Calu3 (cell line): ENCODE data around the gene MAP4K3. TPM values are rescaled to one million over a fixed set of nuclear protein-coding genes. Genes with fewer than 3 reads are reported as not detected.

Experiments
- BruUV-seq: library from RNA; stranded (reverse); fragments of 400-500 nt; replicated peaks from 2 replicates; lab custom pipeline; 2021; lab: Mats Ljungman, UMichigan
- CTCF ChIA-PET: fragments of 300-600 bp; sonication (Branson Sonifier 250); formaldehyde crosslinking; loops from one replicate; lab custom pipeline; 2022; ENCODE audit warnings: antibody characterized with exemption; lab: Charles Lee
- DNase-seq: peaks from one replicate; pipeline ENCODE4 v3.0.0; 2022
- H3K27ac Mint-ChIP-seq: one replicate; pipeline ENCODE4 v1.8.0; 2022; ENCODE audit warnings: mixed read lengths; ENCODE audit not compliant: unreplicated experiment
- H3K27me3 Mint-ChIP-seq: one replicate; pipeline ENCODE4 v1.8.0; 2022; ENCODE audit warnings: mixed read lengths; ENCODE audit not compliant: unreplicated experiment
- H3K36me3 Mint-ChIP-seq: one replicate; pipeline ENCODE4 v1.8.0; 2022; ENCODE audit warnings: mild to moderate bottlenecking, moderate library complexity, mixed read lengths; ENCODE audit not compliant: insufficient read depth, unreplicated experiment
- H3K4me1 Mint-ChIP-seq: one replicate; pipeline ENCODE4 v1.8.0; 2022; ENCODE audit warnings: mild to moderate bottlenecking, low read depth, mixed read lengths; ENCODE audit not compliant: unreplicated experiment
- H3K4me3 Mint-ChIP-seq: one replicate; pipeline ENCODE4 v1.8.0; 2022; ENCODE audit warnings: mild to moderate bottlenecking, low read depth, moderate library complexity, mixed read lengths; ENCODE audit not compliant: unreplicated experiment
- H3K9me3 Mint-ChIP-seq: one replicate; pipeline ENCODE4 v1.8.0; 2022; ENCODE audit warnings: low read depth, mixed read lengths; ENCODE audit not compliant: unreplicated experiment
- CTCF ChIP-seq: fragments of 200-600 bp; IDR thresholded peaks from one replicate; pipeline ENCODE4 v1.8.0; 2022; ENCODE audit warnings: antibody characterized with exemption; ENCODE audit not compliant: unreplicated experiment
- intact Hi-C: fragments of 100-400 bp; cut with micrococcal nuclease; formaldehyde crosslinking; loops from one replicate; pipeline ENCODE4 v1.10.0; 2022; ENCODE audit not compliant: unreplicated experiment
- total RNA-seq: library from RNA; stranded (reverse); gene quantifications from 2 replicates; pipeline ENCODE4 v1.2.3, GENCODE V29; 2022

MAP4K3 gene
- total RNA-seq, 1 experiment from 2014 or later: 30.7 TPM

- CTCF ChIA-PET: interaction anchor here (0.6 kb wide), 1 partner anchor 32 kb away, joined by 3 read pairs; no protein-coding TSS in a partner anchor
- DNase-seq: no peak
- H3K4me3 Mint-ChIP-seq: no peak overlapping the region
- no peaks in the 10 kb centered on the region for H3K36me3 Mint-ChIP-seq
- no peaks in the 10 kb centered on the region for H3K27me3 Mint-ChIP-seq
- no peak for TF ChIP-seq CTCF
- BruUV-seq: no TSS peak
- intact Hi-C loops: no loop called here
- peaks cover 62% of the 10 kb centered on the region for H3K4me1 Mint-ChIP-seq
- peaks cover 2% of the 10 kb centered on the region for H3K9me3 Mint-ChIP-seq
- no peak overlapping the region for H3K27ac Mint-ChIP-seq
Observed at GRCh38 chr2:39409697-39410389, 27.2 kb downstream of the MAP4K3 start.

GRCh38 chr2:39408351-39409136 is 28.5 kb downstream of the MAP4K3 start:
- H3K4me1 Mint-ChIP-seq: peaks cover 55% of the 10 kb centered on the region

GRCh38 chr2:39407516-39408296 is 29.4 kb downstream of the MAP4K3 start:
- no peaks in the 10 kb centered on the region for H3K27me3 Mint-ChIP-seq
- H3K4me1 Mint-ChIP-seq: peaks cover 50% of the 10 kb centered on the region
- no TSS peak for BruUV-seq
- H3K36me3 Mint-ChIP-seq: no peaks in the 10 kb centered on the region
- intact Hi-C loops: no loop called here
- CTCF ChIA-PET: no interaction called here
- TF ChIP-seq CTCF: no peak
- no peak for DNase-seq
- peaks cover 2% of the 10 kb centered on the region for H3K9me3 Mint-ChIP-seq
- no peak overlapping the region for H3K27ac Mint-ChIP-seq
- H3K4me3 Mint-ChIP-seq: no peak overlapping the region

More at GRCh38 chr2:39408351-39409136, 28.5 kb downstream of the MAP4K3 start:
- H3K27ac Mint-ChIP-seq: no peak overlapping the region
- DNase-seq: no peak
- CTCF ChIA-PET: no interaction called here
- no TSS peak for BruUV-seq
- no peak for TF ChIP-seq CTCF
- intact Hi-C loops: no loop called here
- H3K4me3 Mint-ChIP-seq: no peak overlapping the region
- no peaks in the 10 kb centered on the region for H3K27me3 Mint-ChIP-seq
- no peaks in the 10 kb centered on the region for H3K36me3 Mint-ChIP-seq
- peaks cover 2% of the 10 kb centered on the region for H3K9me3 Mint-ChIP-seq

- no peak overlapping the region for H3K27ac Mint-ChIP-seq
- TF ChIP-seq CTCF: no peak
- no TSS peak for BruUV-seq
- no peaks in the 10 kb centered on the region for H3K36me3 Mint-ChIP-seq
- DNase-seq: no peak
- H3K4me3 Mint-ChIP-seq: no peak overlapping the region
- intact Hi-C loops: no loop called here
- no peaks in the 10 kb centered on the region for H3K27me3 Mint-ChIP-seq
- CTCF ChIA-PET: no interaction called here
- H3K9me3 Mint-ChIP-seq: peaks cover 2% of the 10 kb centered on the region
- peaks cover 53% of the 10 kb centered on the region for H3K4me1 Mint-ChIP-seq
Observed at GRCh38 chr2:39405364-39405763, 31.7 kb downstream of the MAP4K3 start.
